Measurements from ENCODE around the gene BEAN1.
"Not testable (repeated sequence)": the region's sequence is repeated elsewhere in the genome, so short reads cannot be mapped to it uniquely, and the experiment has no call there.

Gene BEAN1

GRCh38 chr16:66442502-66443268 is 15.6 kb downstream of the BEAN1 start:
- no peak for DNase-seq

- no peak for DNase-seq
Observed at GRCh38 chr16:66443269-66443652, 16.2 kb downstream of the BEAN1 start.

GRCh38 chr16:66444049-66444481 is 17.0 kb downstream of the BEAN1 start:
- no peak for DNase-seq

GRCh38 chr16:66446737-66447136 is 19.6 kb downstream of the BEAN1 start:
- DNase-seq = no peak

- no peak for DNase-seq
Observed at GRCh38 chr16:66447491-66447890, 20.4 kb downstream of the BEAN1 start.

- DNase-seq = no peak
Observed at GRCh38 chr16:66451548-66451947, 24.5 kb downstream of the BEAN1 start.

- DNase-seq = not testable (repeated sequence)
Observed at GRCh38 chr16:66453230-66453629, 26.1 kb downstream of the BEAN1 start.

- no peak for DNase-seq
Observed at GRCh38 chr16:66454751-66455150, 27.7 kb downstream of the BEAN1 start.

GRCh38 chr16:66455970-66456369 is 28.9 kb downstream of the BEAN1 start:
- no peak for DNase-seq

- peak; percentile 64 for DNase-seq
Observed at GRCh38 chr16:66457888-66458287, 30.8 kb downstream of the BEAN1 start.

GRCh38 chr16:66458292-66458691 is 31.2 kb downstream of the BEAN1 start:
- DNase-seq = no peak

GRCh38 chr16:66458853-66459252 is 31.8 kb downstream of the BEAN1 start:
- DNase-seq = no peak

- DNase-seq = peak; percentile 12
Observed at GRCh38 chr16:66459878-66460277, 32.8 kb downstream of the BEAN1 start.

- no peak for DNase-seq
Observed at GRCh38 chr16:66460703-66461102, 33.6 kb downstream of the BEAN1 start.

GRCh38 chr16:66462912-66463311 is 35.8 kb downstream of the BEAN1 start:
- DNase-seq = no peak

GRCh38 chr16:66465946-66466345 is 38.9 kb downstream of the BEAN1 start:
- not testable (repeated sequence) for DNase-seq

- not testable (repeated sequence) for DNase-seq
Observed at GRCh38 chr16:66466636-66467035, 39.5 kb downstream of the BEAN1 start.

GRCh38 chr16:66467611-66468010 is 40.5 kb downstream of the BEAN1 start:
- no peak for DNase-seq

- DNase-seq = no peak
Observed at GRCh38 chr16:66468321-66468965, 41.3 kb downstream of the BEAN1 start.

GRCh38 chr16:66469291-66469946 is 42.3 kb downstream of the BEAN1 start:
- DNase-seq = no peak

GRCh38 chr16:66469947-66470546 is 43.0 kb downstream of the BEAN1 start:
- no peak for DNase-seq

GRCh38 chr16:66470556-66470955 is 43.5 kb downstream of the BEAN1 start:
- DNase-seq = no peak

GRCh38 chr16:66471264-66471663 is 44.2 kb downstream of the BEAN1 start:
- DNase-seq = no peak

All from EL (cell line).